GF-D8 (cell line): Measurements from ENCODE around the gene RPL15.
"Not testable (repeated sequence)": the region's sequence is repeated elsewhere in the genome, so short reads cannot be mapped to it uniquely, and the experiment has no call there.

Experiments used
- DNase-seq: peaks from one replicate; lab custom pipeline; 2025; lab: John Stamatoyannopoulos, UW

Gene RPL15

GRCh38 chr3:23889950-23890349 is 27.0 kb upstream of the RPL15 start:
- DNase-seq = no peak

DNA sequence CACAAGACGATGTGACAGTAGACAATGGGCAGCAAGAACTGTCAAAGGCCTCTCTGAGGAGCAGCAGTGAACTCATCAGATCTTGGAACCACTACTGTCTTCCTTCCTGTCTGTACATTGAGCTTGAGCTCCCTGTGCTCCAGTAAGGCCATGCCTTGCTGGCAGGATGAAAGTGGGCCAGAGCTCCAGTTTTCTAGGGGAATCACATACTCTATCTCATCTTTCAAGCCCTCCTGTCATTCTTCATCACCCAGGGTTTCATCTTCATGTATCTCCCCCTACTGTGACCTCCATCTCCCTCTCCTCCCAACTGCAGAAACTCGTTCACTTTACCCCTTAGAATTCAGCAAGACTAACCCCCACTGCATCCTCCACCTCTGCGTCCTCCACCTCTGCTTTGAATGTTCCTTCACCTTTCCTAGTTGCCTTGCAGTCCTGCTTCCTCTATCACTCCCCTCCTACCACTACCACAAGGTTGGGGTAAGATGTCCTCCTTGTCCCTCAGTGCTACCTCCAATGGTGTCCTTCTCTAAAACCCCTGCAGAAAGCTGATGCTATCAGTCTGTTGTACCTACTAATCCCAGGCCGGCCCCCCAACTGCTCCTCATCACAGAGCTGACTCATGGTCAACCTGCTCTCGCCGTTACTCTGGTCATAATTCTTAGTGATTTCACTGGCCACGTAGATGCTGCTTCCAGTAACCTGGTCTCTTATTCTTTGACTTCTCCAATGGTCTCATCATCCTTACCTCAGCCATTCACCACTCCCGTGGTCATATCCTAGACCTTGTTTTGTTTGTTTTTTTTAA is 22.5 kb upstream of the RPL15 start:
- DNase-seq = no peak

GRCh38 chr3:23895181-23895580 is 21.8 kb upstream of the RPL15 start:
- DNase-seq = no peak

DNA sequence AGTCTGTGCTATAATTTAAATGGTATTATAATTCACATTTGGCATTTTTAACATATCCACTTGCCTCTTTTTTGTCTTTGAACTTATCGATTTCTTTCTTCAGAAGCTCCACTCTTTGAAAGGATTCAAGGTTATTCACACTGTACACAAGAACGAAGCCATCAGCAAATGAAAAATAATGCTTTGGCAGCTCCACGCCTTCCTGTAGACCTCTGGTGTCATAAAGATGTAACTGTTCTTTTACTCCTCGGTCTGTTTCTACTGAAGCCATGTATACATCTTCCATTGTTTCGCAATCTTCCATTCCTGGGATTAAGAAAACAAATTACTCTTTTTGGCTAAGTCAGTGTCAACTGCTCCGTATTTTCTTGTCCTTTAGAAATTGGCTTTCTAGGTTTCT is 16.2 kb upstream of the RPL15 start:
- DNase-seq = no peak

DNA sequence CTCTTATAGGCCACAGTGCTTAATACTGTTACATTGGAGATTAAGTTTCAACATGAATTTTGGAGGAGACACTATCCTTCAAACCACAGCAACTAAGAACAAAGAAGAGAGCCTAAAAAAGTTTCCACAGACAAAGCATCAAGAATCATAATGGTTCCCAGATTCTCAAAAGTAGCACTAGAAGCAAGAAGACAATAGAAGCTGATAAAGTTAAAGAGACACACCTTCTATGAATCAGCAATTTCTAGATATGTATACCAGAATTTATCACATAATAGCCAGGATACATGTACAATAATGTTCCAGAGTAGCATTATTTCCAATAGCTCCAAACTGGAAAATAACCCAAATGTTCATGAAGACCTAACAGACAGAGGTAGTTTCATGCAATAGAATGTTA is 12.4 kb upstream of the RPL15 start:
- no peak for DNase-seq

GRCh38 chr3:23909341-23909740 is 7.6 kb upstream of the RPL15 start:
- no peak for DNase-seq

- no peak for DNase-seq
These were observed 5.5 kb upstream of the RPL15 start for GRCh38 chr3:23911397-23911796.

DNA sequence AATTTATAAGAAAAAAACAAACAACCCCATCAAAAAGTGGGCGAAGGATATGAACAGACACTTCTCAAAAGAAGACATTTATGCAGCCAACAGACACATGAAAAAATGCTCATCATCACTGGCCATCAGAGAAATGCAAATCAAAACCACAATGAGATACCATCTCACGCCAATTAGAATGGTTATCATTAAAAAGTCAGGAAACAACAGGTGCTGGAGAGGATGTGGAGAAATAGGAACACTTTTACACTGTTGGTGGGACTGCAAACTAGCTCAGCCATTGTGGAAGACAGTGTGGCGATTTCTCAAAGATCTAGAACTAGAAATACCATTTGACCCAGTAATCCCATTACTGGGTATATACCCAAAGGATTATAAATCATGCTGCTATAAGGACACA is 4.6 kb upstream of the RPL15 start:
- DNase-seq = not testable (repeated sequence)

DNA sequence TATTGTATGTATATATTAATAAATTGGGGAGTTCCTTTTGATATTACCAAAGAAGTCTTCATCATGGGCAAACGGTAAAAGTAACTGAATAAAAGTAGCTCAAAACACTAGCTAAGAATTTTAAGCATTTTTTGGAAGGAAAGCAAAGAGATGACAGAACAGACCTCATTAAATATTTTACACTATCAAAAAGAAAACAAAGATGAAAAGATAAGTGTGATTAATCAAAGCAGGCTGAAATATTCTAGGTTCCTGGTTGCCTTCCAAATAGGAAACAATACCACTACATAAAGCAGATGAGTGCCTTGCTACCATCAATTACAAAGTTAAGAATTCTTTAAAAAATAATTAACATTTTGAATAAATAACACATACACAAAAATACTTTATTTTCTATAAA is 3.8 kb upstream of the RPL15 start:
- DNase-seq = no peak

DNA sequence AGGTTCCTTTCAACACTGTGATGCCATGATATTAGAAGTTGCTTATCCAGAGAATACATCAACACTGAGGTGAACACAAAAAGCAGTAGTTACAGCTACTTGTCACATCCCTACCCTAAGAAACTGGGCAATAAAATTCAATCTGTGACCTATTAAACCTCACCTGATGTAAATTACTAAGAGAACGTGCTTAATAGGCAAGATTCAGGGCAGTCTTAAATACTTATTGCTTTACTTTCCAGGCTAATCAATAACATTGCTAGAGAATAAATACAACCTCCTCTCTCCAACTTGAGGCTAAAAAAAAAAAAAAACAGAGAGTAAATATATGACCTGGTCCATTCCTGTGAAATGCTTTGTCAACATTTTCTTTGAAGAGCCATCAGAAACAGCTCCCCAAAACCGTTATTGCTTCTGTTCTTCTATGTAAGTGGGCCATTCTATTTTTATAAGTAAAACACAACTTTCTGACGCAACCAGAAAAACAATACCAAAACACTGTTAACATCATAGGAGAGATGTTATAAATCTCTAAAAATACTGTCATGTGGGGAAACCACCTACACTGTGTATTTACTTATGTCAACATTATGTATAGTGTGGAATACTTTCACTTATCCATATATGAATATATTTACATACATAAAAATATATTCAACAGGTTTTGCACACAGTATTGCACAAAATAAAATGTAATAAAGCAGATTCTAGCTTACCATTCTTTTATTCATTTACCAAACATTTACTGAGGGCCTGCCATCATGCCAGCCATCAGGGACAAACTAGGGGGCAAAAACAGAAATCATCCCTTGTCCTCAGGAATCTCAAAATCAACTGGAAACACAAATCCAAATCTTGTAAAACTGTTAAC is 2.8 kb upstream of the RPL15 start:
- no peak for DNase-seq

DNA sequence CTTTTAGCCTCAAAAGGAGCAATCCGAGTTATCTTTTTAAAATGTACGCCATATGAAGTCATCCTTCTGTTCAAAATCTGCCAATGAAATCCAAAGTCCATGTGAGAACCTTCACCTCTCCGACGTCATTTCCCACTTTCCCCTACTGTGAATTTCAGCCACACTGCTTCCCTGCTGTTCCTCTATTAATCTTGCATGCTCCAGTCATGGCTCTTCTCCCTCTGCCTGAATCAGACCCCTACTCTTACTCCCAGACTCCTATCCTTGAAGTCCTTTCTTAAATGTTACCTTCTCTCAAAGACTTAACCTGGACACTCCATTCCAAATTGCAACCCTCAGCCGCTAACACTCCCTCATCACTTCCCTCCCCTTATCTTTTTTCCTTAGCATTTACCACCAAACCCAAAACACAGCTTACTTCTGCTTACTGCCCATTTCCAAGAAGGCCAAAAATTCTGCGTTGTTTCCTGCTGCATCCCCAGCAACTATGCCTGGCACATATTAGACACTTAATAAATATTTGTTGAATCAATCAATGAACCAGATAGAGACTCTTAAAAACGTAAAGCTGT is 1.3 kb upstream of the RPL15 start:
- peak; percentile 66 for DNase-seq

GRCh38 chr3:23916152-23916885 is 613 bp upstream of the RPL15 start:
- no peak for DNase-seq

- not testable (repeated sequence) for DNase-seq
These were observed 859 bp downstream of the RPL15 start for GRCh38 chr3:23917679-23918303.

DNA sequence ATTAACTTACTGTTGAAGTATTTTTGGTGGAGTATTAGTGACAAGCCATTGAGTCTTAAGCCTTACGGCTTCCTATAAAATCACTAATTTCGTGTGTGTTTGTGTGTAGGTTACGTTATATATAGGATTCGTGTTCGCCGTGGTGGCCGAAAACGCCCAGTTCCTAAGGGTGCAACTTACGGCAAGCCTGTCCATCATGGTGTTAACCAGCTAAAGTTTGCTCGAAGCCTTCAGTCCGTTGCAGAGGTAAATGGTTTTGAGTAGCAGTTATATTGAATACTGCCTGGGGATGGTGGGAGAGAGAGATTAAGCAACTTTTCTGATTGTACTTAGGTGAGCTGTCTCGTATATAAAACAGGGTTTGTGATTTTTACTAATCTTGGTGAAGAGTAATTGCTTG is 1.4 kb downstream of the RPL15 start:
- not testable (repeated sequence) for DNase-seq

GRCh38 chr3:23919628-23920027 is 2.7 kb downstream of the RPL15 start:
- no peak for DNase-seq

DNA sequence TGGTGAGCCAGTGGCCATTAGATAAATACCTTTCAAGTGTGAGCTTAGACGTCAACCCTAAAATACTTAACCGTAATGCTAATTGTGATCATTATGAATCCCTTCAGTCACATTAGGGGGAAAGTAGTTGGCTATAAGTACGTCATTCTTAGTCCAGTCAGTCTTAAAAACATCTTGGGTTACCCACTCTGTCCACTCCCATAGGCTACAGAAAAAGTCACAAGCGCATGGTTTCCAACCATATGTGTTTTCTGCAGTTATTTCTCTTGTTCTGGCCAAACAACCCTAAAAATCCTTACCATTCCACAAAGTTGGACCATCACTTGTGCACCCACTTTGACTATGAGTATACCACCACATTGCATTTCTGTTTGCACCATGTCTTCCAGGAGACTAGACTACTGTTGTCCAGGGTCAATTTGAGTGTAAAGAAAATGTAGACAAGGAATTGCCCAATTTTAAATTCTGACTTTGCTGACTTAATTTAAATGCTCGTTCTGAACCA is 3.3 kb downstream of the RPL15 start:
- no peak for DNase-seq

- DNase-seq = no peak
These were observed 4.2 kb downstream of the RPL15 start for GRCh38 chr3:23921052-23921511.

DNA sequence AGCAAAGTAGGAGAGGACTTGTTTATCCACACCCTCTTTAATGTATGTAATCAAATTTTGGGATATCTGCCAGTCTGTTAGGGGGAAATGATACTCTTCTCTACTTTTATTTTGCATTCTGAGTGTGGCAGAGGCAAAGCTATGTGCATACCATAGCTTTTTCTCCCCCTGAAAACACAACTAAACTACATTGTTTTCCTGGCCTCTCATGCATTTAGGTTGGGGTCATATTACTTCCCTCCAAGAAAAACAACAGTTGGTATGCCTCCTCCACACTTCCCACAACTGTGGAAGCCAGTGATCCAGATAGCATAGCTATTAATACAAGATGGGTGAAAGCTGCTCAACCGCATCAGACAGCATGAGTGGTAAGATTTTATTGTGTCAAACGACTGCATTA is 6.9 kb downstream of the RPL15 start:
- DNase-seq = no peak

DNA sequence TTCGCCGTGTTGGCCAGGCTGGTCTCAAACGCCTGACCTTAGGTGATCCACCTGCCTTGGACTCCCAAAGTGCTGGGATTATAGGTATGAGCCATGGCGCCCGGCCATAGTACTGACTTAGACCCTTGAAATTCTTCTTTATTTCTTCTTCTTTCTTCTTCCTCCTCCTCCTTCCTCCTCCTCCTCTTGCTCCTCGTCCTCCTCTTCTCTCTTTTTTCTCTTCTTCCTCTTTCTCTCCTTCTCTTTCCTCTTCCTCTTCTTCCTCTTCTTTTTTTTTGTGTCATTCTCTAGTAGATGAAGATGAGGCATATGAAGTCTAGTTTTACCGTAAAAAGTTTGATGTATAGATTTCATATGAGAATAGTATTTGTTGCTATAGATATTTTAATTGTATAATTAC is 9.3 kb downstream of the RPL15 start:
- no peak for DNase-seq

GRCh38 chr3:23926736-23927135 is 9.8 kb downstream of the RPL15 start:
- no peak for DNase-seq

- DNase-seq = no peak
These were observed 11.6 kb downstream of the RPL15 start for GRCh38 chr3:23928524-23928923.
